IMR-90 (cell line): Measurements from ENCODE around the gene SFXN3. TPM values are rescaled to one million over a fixed set of nuclear protein-coding genes. Genes with fewer than 3 reads are reported as not detected.

ENCODE experiments used
- ATAC-seq: fragments of 200-7000 bp; cut with Tn5 transposase; 2 replicates; pipeline ENCODE4 v1.9.1; 2020; ENCODE audit warnings: low read depth, mild to moderate bottlenecking, moderate library complexity
- BruUV-seq: library from RNA; stranded (reverse); fragments of 400-500 nt; replicated peaks from 2 replicates; lab custom pipeline; 2021; lab: Mats Ljungman, UMichigan
- CTCF ChIA-PET: fragments of 300-600 bp; formaldehyde crosslinking; extraction: SDS; loops from one replicate; lab custom pipeline; 2021; ENCODE audit warnings: antibody characterized with exemption; lab: Yijun Ruan, JAX
- POLR2A ChIA-PET: fragments of 300-600 bp; sonication (Branson Sonifier 250); formaldehyde crosslinking; loops from one replicate; lab custom pipeline; 2022; ENCODE audit warnings: antibody characterized with exemption; ENCODE audit not compliant: unreplicated experiment; lab: Charles Lee
- DNase-seq: peaks from one replicate; pipeline ENCODE4 v3.0.0; 2013
- H2AFZ ChIP-seq: replicated peaks from 2 replicates; pipeline ENCODE3; 2013; ENCODE audit warnings: low read length, mild to moderate bottlenecking; ENCODE audit not compliant: poor library complexity
- H2AK5ac ChIP-seq: 2 replicates; pipeline ENCODE4 v1.6.1; 2013; ENCODE audit warnings: low read depth, low read length, inconsistent platforms
- H2AK9ac ChIP-seq: replicated peaks from 2 replicates; pipeline ENCODE3; 2013; ENCODE audit warnings: mild to moderate bottlenecking, low read depth, low read length, moderate library complexity; ENCODE audit not compliant: poor library complexity
- H2BK120ac ChIP-seq: 2 replicates; pipeline ENCODE4 v1.6.1; 2013; ENCODE audit warnings: low read depth, low read length, inconsistent platforms
- H2BK15ac ChIP-seq: 3 replicates; pipeline ENCODE4 v1.6.1; 2013; ENCODE audit warnings: low read depth, low read length, inconsistent platforms
- H2BK20ac ChIP-seq: 2 replicates; pipeline ENCODE4 v1.6.1; 2013; ENCODE audit warnings: low read depth, mild to moderate bottlenecking, inconsistent platforms, low read length, moderate library complexity
- H2BK5ac ChIP-seq: 2 replicates; pipeline ENCODE4 v1.6.1; 2013; ENCODE audit warnings: mild to moderate bottlenecking, low read depth, low read length, inconsistent platforms; ENCODE audit not compliant: poor library complexity, severe bottlenecking
- H3K14ac ChIP-seq: replicated peaks from 2 replicates; pipeline ENCODE4 v1.6.1; 2013; ENCODE audit warnings: low read depth, low read length, inconsistent platforms
- H3K18ac ChIP-seq: 2 replicates; pipeline ENCODE4 v1.6.1; 2013; ENCODE audit warnings: low read depth, low read length, control low read depth
- H3K23ac ChIP-seq: 2 replicates; pipeline ENCODE4 v1.6.1; 2013; ENCODE audit warnings: low read depth, low read length, inconsistent platforms
- H3K27ac ChIP-seq: 2 replicates; pipeline ENCODE4 v1.5.1; 2013; ENCODE audit warnings: mild to moderate bottlenecking, control low read depth, low read length; ENCODE audit not compliant: insufficient read depth
- H3K27me3 ChIP-seq: 2 replicates; pipeline ENCODE4 v1.6.1; 2013; ENCODE audit warnings: low read length; ENCODE audit not compliant: control insufficient read depth, insufficient read depth
- H3K36me3 ChIP-seq: 2 replicates; pipeline ENCODE4 v1.6.1; 2013; ENCODE audit warnings: low read length, mixed read lengths; ENCODE audit not compliant: control insufficient read depth, insufficient read depth
- H3K4ac ChIP-seq: 2 replicates; pipeline ENCODE4 v1.6.1; 2013; ENCODE audit warnings: low read depth, low read length, inconsistent platforms
- H3K4me1 ChIP-seq: 2 replicates; pipeline ENCODE4 v1.6.1; 2013; ENCODE audit warnings: low read length, mixed read lengths; ENCODE audit not compliant: control insufficient read depth, insufficient read depth
- H3K4me2 ChIP-seq: 2 replicates; pipeline ENCODE4 v1.6.1; 2013; ENCODE audit warnings: low read depth, mild to moderate bottlenecking, control low read depth, low read length, moderate library complexity
- H3K4me3 ChIP-seq: 2 replicates; pipeline ENCODE4 v1.5.1; 2013; ENCODE audit warnings: low read depth, mild to moderate bottlenecking, control low read depth, low read length, moderate library complexity; ENCODE audit not compliant: insufficient read depth
- H3K56ac ChIP-seq: 2 replicates; pipeline ENCODE4 v1.6.1; 2013; ENCODE audit warnings: low read length, inconsistent platforms; ENCODE audit not compliant: insufficient read depth; ENCODE audit errors: extremely low read depth
- H3K79me1 ChIP-seq, 2 experiments: 2 replicates each; pipeline ENCODE4 v1.6.1; 2013; ENCODE audit warnings: low read length in 2 of 2, inconsistent platforms in 1 of 2, low read depth in 1 of 2
- H3K9ac ChIP-seq: 2 replicates; pipeline ENCODE4 v1.6.1; 2013; ENCODE audit warnings: low read depth, low read length, control low read depth
- H3K9me1 ChIP-seq: 2 replicates; pipeline ENCODE4 v1.6.1; 2013; ENCODE audit warnings: low read length, inconsistent platforms; ENCODE audit not compliant: insufficient read depth
- H3K9me3 ChIP-seq: 2 replicates; pipeline ENCODE4 v1.6.1; 2013; ENCODE audit warnings: low read length; ENCODE audit not compliant: control insufficient read depth, insufficient read depth
- H4K20me1 ChIP-seq: 2 replicates; pipeline ENCODE4 v1.6.1; 2013; ENCODE audit warnings: low read length, inconsistent platforms; ENCODE audit not compliant: insufficient read depth
- H4K5ac ChIP-seq: 2 replicates; pipeline ENCODE4 v1.6.1; 2013; ENCODE audit warnings: mild to moderate bottlenecking, low read depth, low read length, control low read depth
- H4K8ac ChIP-seq, 2 experiments: 2 replicates each; pipeline ENCODE4 v1.6.1; 2013; ENCODE audit warnings: low read depth in 2 of 2, low read length in 2 of 2, control low read depth in 1 of 2, inconsistent platforms in 1 of 2
- H4K91ac ChIP-seq: 2 replicates; pipeline ENCODE4 v1.6.1; 2013; ENCODE audit warnings: low read depth, low read length, inconsistent platforms; ENCODE audit not compliant: insufficient read depth
- BHLHE40 ChIP-seq: fragments of 150-350 bp; IDR thresholded peaks from 2 replicates; pipeline ENCODE4 v1.6.1; 2016; ENCODE audit warnings: mild to moderate bottlenecking, low read depth, low read length
- CEBPB ChIP-seq: IDR thresholded peaks from 2 replicates; pipeline ENCODE4 v1.6.1; 2012; ENCODE audit warnings: low read depth, low read length, improper control_type of control experiment
- CHD1 ChIP-seq: IDR thresholded peaks from 2 replicates; pipeline ENCODE4 v1.6.1; 2012; ENCODE audit warnings: low read depth, low read length, improper control_type of control experiment
- CTCF ChIP-seq: conservative IDR thresholded peaks from 2 replicates; pipeline ENCODE4 v1.5.1; 2012; ENCODE audit warnings: mild to moderate bottlenecking, low read depth, low read length, improper control_type of control experiment
- ELK1 ChIP-seq: fragments of 150-350 bp; IDR thresholded peaks from 2 replicates; pipeline ENCODE4 v1.6.1; 2016; ENCODE audit warnings: low read depth, mild to moderate bottlenecking, low read length, moderate library complexity, borderline replicate concordance
- FOS ChIP-seq: fragments of 150-350 bp; IDR thresholded peaks from 2 replicates; pipeline ENCODE4 v1.6.1; 2016; ENCODE audit warnings: low read depth, low read length
- MAFK ChIP-seq: IDR thresholded peaks from 2 replicates; pipeline ENCODE4 v1.6.1; 2012; ENCODE audit warnings: low read depth, low read length, improper control_type of control experiment
- MAZ ChIP-seq: IDR thresholded peaks from 2 replicates; pipeline ENCODE4 v1.6.1; 2012; ENCODE audit warnings: low read depth, mild to moderate bottlenecking, low read length, improper control_type of control experiment, moderate library complexity, borderline replicate concordance
- MXI1 ChIP-seq: IDR thresholded peaks from 2 replicates; pipeline ENCODE4 v1.6.1; 2012; ENCODE audit warnings: low read depth, mild to moderate bottlenecking, low read length, moderate library complexity, borderline replicate concordance
- NFE2L2 ChIP-seq: fragments of 150-350 bp; IDR thresholded peaks from 2 replicates; pipeline ENCODE4 v1.6.1; 2016; ENCODE audit warnings: low read depth, mild to moderate bottlenecking, low read length
- POLR2A ChIP-seq: IDR thresholded peaks from 2 replicates; pipeline ENCODE4 v1.6.1; 2012; ENCODE audit warnings: mild to moderate bottlenecking, low read depth, low read length
- RAD21 ChIP-seq: IDR thresholded peaks from 2 replicates; pipeline ENCODE4 v1.6.1; 2012; ENCODE audit warnings: low read length, improper control_type of control experiment
- RCOR1 ChIP-seq: IDR thresholded peaks from 2 replicates; pipeline ENCODE4 v1.6.1; 2012; ENCODE audit warnings: mild to moderate bottlenecking, low read length, improper control_type of control experiment; ENCODE audit not compliant: insufficient replicate concordance
- RFX5 ChIP-seq: IDR thresholded peaks from 2 replicates; pipeline ENCODE4 v1.8.0; 2012; ENCODE audit warnings: low read depth, mild to moderate bottlenecking, low read length, moderate library complexity
- SMC3 ChIP-seq: fragments of 150-350 bp; IDR thresholded peaks from 2 replicates; pipeline ENCODE4 v1.6.1; 2016; ENCODE audit warnings: low read depth, mild to moderate bottlenecking, antibody characterized with exemption, low read length, moderate library complexity
- USF2 ChIP-seq: fragments of 150-350 bp; IDR thresholded peaks from 2 replicates; pipeline ENCODE4 v1.6.1; 2017; ENCODE audit warnings: mild to moderate bottlenecking, antibody characterized with exemption, low read length, low read depth
- WGBS, 2 experiments: methylation state at CpG; one replicate each; pipeline versions ENCODE4 v1.1.5 to v1.1.7; 2013; ENCODE audit warnings: missing lambda C conversion rate in 2 of 2; ENCODE audit not compliant: insufficient read length in 1 of 2; ENCODE audit errors: extremely low coverage in 2 of 2; 5-methylcytosine and 5-hydroxymethylcytosine counted together
- dilution Hi-C: fragments of 300-500 bp; cut with HindIII; formaldehyde crosslinking; loops from one replicate; pipeline ENCODE4 v1.14.3; 2018; ENCODE audit warnings: low sequenced_read_pairs; ENCODE audit not compliant: unreplicated experiment
- in situ Hi-C: fragments of 300-500 bp; cut with MboI; formaldehyde crosslinking; loops from 3 replicates; pipeline ENCODE4 v1.14.3; 2019; ENCODE audit warnings: low sequenced_read_pairs, inconsistent platforms, mixed read lengths
- intact Hi-C: fragments of 100-400 bp; cut with micrococcal nuclease; formaldehyde crosslinking; loops from 2 replicates; pipeline ENCODE4 v1.10.0; 2022
- polyA plus RNA-seq, 3 experiments: library from polyadenylated mRNA; depleted of rRNA; stranded (reverse); fragments of >200 nt; gene quantifications; 2 replicates each; pipeline ENCODE4 v1.2.3, GENCODE V29; 2012; ENCODE audit warnings: low replicate concordance in 1 of 3
- total RNA-seq: library from RNA; depleted of rRNA; stranded (reverse); fragments of >200 nt; gene quantifications from 2 replicates; pipeline ENCODE4 v1.2.3, GENCODE V29; 2012

The SFXN3 gene
- total and polyA plus RNA-seq, 2 of the 4 experiments (the other 2 are of a cell fraction) = 64.7 to 77.2 TPM

GRCh38 chr10:101089520-101090299 is 58.7 kb downstream of the SFXN3 start:
- no peak overlapping the region for H3K4me3 ChIP-seq
- no peak overlapping the region for H3K4ac ChIP-seq
- no peak overlapping the region for H3K56ac ChIP-seq
- H3K27ac ChIP-seq = no peak overlapping the region
- H2BK120ac ChIP-seq = no peak overlapping the region
- dilution Hi-C loops = no loop called here
- H3K23ac ChIP-seq = no peak overlapping the region
- DNase-seq (no peak), ATAC-seq (no peak)
- no peak overlapping the region for H3K14ac ChIP-seq
- no peak overlapping the region for H4K8ac ChIP-seq
- H2BK15ac ChIP-seq = no peak overlapping the region
- ChIA-PET POLR2A (no interaction called here), CTCF (no interaction called here)
- no peak overlapping the region for H4K5ac ChIP-seq
- no peaks in the 10 kb centered on the region for H4K20me1 ChIP-seq
- H2AK5ac ChIP-seq = no peak overlapping the region
- intact Hi-C loops = no loop called here
- no peak overlapping the region for H2AFZ ChIP-seq
- no peak overlapping the region for H4K91ac ChIP-seq
- H3K79me1 ChIP-seq = no peaks in the 10 kb centered on the region
- no peaks in the 10 kb centered on the region for H3K9me3 ChIP-seq
- 0 out of 2 replicates have a peak, but pooled peaks cover 2% of the 10 kb centered on the region for H3K4me1 ChIP-seq
- no peak overlapping the region for H3K9ac ChIP-seq
- WGBS, 2 experiments = 100% methylated on average over 1 of the region's 11 CpGs; no CpG with 5 or more reads in 1 of the 2 experiments
- H2BK20ac ChIP-seq = no peak overlapping the region
- no peak overlapping the region for H2BK5ac ChIP-seq
- no peak overlapping the region for H3K18ac ChIP-seq
- H2AK9ac ChIP-seq = no peak overlapping the region
- TF ChIP-seq MAZ = no peak
- no peak for TF ChIP-seq RFX5
- no peak for TF ChIP-seq CTCF
- no peak for TF ChIP-seq MXI1
- TF ChIP-seq FOS = no peak
- TF ChIP-seq RAD21 = no peak
- TF ChIP-seq ELK1 = no peak
- no peak for TF ChIP-seq MAFK
- TF ChIP-seq USF2 = no peak
- TF ChIP-seq BHLHE40 = no peak
- no peak for TF ChIP-seq SMC3
- no peak for TF ChIP-seq CEBPB
- TF ChIP-seq POLR2A = no peak
- TF ChIP-seq CHD1 = no peak
- TF ChIP-seq RCOR1 = no peak
- no peak for TF ChIP-seq NFE2L2
- in situ Hi-C loops = no loop called here
- peaks cover 81% of the 10 kb centered on the region for H3K27me3 ChIP-seq
- no peak overlapping the region for H3K4me2 ChIP-seq
- no peaks in the 10 kb centered on the region for H3K9me1 ChIP-seq
- no TSS peak for BruUV-seq
- no peaks in the 10 kb centered on the region for H3K36me3 ChIP-seq
